ENCODE results near the gene PRDX6. TPM values are rescaled to one million over a fixed set of nuclear protein-coding genes. Genes with fewer than 3 reads are reported as not detected.

Gene PRDX6
- total RNA-seq, 3 donors from 2014 or later: 250 to 691 (median 267) TPM

- Histone ChIP-seq H3K4me1 (no peaks in the 10 kb centered on the region), H3K9me3 (no peaks in the 10 kb centered on the region), H3K36me3 (no peaks in the 10 kb centered on the region), H3K27ac (no peak overlapping the region), H3K4me3 (no peak overlapping the region), H3K27me3 (no peaks in the 10 kb centered on the region)
- no peak for TF ChIP-seq POLR2A (IDR thresholded peaks at IDR 0.05)
- no peak for TF ChIP-seq POLR2AphosphoS5 (IDR thresholded peaks at IDR 0.05)
- TF ChIP-seq, protein P1, sequence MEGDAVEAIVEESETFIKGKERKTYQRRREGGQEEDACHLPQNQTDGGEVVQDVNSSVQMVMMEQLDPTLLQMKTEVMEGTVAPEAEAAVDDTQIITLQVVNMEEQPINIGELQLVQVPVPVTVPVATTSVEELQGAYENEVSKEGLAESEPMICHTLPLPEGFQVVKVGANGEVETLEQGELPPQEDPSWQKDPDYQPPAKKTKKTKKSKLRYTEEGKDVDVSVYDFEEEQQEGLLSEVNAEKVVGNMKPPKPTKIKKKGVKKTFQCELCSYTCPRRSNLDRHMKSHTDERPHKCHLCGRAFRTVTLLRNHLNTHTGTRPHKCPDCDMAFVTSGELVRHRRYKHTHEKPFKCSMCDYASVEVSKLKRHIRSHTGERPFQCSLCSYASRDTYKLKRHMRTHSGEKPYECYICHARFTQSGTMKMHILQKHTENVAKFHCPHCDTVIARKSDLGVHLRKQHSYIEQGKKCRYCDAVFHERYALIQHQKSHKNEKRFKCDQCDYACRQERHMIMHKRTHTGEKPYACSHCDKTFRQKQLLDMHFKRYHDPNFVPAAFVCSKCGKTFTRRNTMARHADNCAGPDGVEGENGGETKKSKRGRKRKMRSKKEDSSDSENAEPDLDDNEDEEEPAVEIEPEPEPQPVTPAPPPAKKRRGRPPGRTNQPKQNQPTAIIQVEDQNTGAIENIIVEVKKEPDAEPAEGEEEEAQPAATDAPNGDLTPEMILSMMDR (IDR thresholded peaks at IDR 0.05): no peak
- intact Hi-C loops (cut with DNase I; ENCODE audit: low total_unique reads): no loop called here
- no peak for DNase-seq (ENCODE audit: low spot score in 2 of 2)
Measured at GRCh38 chr1:173496757-173497320, 19.7 kb downstream of the PRDX6 start.

GRCh38 chr1:173499729-173500128 is 22.6 kb downstream of the PRDX6 start:
- no peak for DNase-seq (ENCODE audit: low spot score in 2 of 2)
- Histone ChIP-seq H3K27ac (no peak overlapping the region), H3K4me3 (no peak overlapping the region), H3K9me3 (no peaks in the 10 kb centered on the region), H3K27me3 (no peaks in the 10 kb centered on the region), H3K4me1 (no peaks in the 10 kb centered on the region), H3K36me3 (no peaks in the 10 kb centered on the region)
- TF ChIP-seq POLR2A (IDR thresholded peaks at IDR 0.05) (no peak), POLR2AphosphoS5 (IDR thresholded peaks at IDR 0.05) (no peak)
- TF ChIP-seq, protein P1 (IDR thresholded peaks at IDR 0.05): no peak
- intact Hi-C loops (cut with DNase I; ENCODE audit: low total_unique reads): no loop called here

GRCh38 chr1:173502104-173502503 is 25.0 kb downstream of the PRDX6 start:
- Histone ChIP-seq H3K27me3 (no peaks in the 10 kb centered on the region), H3K27ac (no peak overlapping the region)
- TF ChIP-seq, protein P1 (IDR thresholded peaks at IDR 0.05): no peak
- TF ChIP-seq POLR2A (IDR thresholded peaks at IDR 0.05) (no peak), POLR2AphosphoS5 (IDR thresholded peaks at IDR 0.05) (no peak)

GRCh38 chr1:173503391-173503790 is 26.3 kb downstream of the PRDX6 start:
- no peaks in the 10 kb centered on the region for H3K27me3 ChIP-seq
- H3K27ac ChIP-seq: no peak overlapping the region
- no peaks in the 10 kb centered on the region for H3K36me3 ChIP-seq
- no peak overlapping the region for H3K4me3 ChIP-seq
- TF ChIP-seq POLR2A (IDR thresholded peaks at IDR 0.05): no peak
- TF ChIP-seq, protein P1 (IDR thresholded peaks at IDR 0.05): no peak
- no peak for DNase-seq (ENCODE audit: low spot score in 2 of 2)
- no peaks in the 10 kb centered on the region for H3K4me1 ChIP-seq
- intact Hi-C loops (cut with DNase I; ENCODE audit: low total_unique reads): no loop called here
- no peaks in the 10 kb centered on the region for H3K9me3 ChIP-seq

More at GRCh38 chr1:173502104-173502503, 25.0 kb downstream of the PRDX6 start:
- H3K36me3 ChIP-seq: no peaks in the 10 kb centered on the region
- no peak for DNase-seq (ENCODE audit: low spot score in 2 of 2)
- no peaks in the 10 kb centered on the region for H3K4me1 ChIP-seq
- intact Hi-C loops (cut with DNase I; ENCODE audit: low total_unique reads): no loop called here
- no peak overlapping the region for H3K4me3 ChIP-seq
- no peaks in the 10 kb centered on the region for H3K9me3 ChIP-seq

DNA sequence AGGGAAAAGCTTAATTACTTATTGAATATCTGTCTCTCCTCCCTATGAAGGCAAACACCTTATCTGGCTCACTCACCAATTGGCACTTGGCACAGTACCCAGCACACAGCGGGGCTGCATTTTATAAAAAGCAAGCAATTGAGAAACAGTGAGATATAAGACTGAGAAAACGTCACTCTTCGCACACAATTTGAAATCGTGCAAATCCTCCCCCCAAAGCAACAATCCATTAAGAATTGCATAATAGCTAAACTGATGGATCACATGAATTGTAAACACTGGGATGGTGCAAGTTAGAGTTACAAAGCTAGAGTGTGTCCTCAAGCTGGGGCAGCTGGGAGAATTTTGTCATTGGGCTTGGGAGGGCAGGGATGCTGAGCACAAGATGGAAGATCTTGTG is 27.1 kb downstream of the PRDX6 start:
- no peaks in the 10 kb centered on the region for H3K9me3 ChIP-seq
- H3K27ac ChIP-seq: no peak overlapping the region
- intact Hi-C loops (cut with DNase I; ENCODE audit: low total_unique reads): no loop called here

More for the DNA sequence above, 27.1 kb downstream of the PRDX6 start:
- no peak for DNase-seq (ENCODE audit: low spot score in 2 of 2)
- Histone ChIP-seq H3K4me3 (no peak overlapping the region), H3K36me3 (no peaks in the 10 kb centered on the region), H3K4me1 (no peaks in the 10 kb centered on the region), H3K27me3 (no peaks in the 10 kb centered on the region)
- TF ChIP-seq, protein P1 (IDR thresholded peaks at IDR 0.05): no peak
- no peak for TF ChIP-seq POLR2A (IDR thresholded peaks at IDR 0.05)
- no peak for TF ChIP-seq POLR2AphosphoS5 (IDR thresholded peaks at IDR 0.05)
